ENCODE measurements around the gene ZNF346.
A peak's percentile ranks its signal among the peaks of the same experiment; 100 is the strongest.

ZNF346 gene

GRCh38 chr5:177095088-177095669 is 72.7 kb downstream of the ZNF346 start:
- no peak for DNase-seq

- DNase-seq = no peak
These were observed 73.9 kb downstream of the ZNF346 start for GRCh38 chr5:177096162-177097015.

- DNase-seq = no peak
These were observed 74.8 kb downstream of the ZNF346 start for GRCh38 chr5:177097016-177097985.

GRCh38 chr5:177098120-177098469 is 75.6 kb downstream of the ZNF346 start:
- no peak for DNase-seq

GRCh38 chr5:177098470-177099141 is 76.1 kb downstream of the ZNF346 start:
- no peak for DNase-seq

- DNase-seq = no peak
These were observed 77.1 kb downstream of the ZNF346 start for GRCh38 chr5:177099422-177100093.

GRCh38 chr5:177100714-177101121 is 78.2 kb downstream of the ZNF346 start:
- DNase-seq = no peak

- no peak for DNase-seq
These were observed 81.2 kb downstream of the ZNF346 start for GRCh38 chr5:177103523-177104253.

- no peak for DNase-seq
These were observed 83.4 kb downstream of the ZNF346 start for GRCh38 chr5:177105691-177106476.

- no peak for DNase-seq
These were observed 84.7 kb downstream of the ZNF346 start for GRCh38 chr5:177107159-177107558.

- no peak for DNase-seq
These were observed 87.3 kb downstream of the ZNF346 start for GRCh38 chr5:177109810-177110209.

GRCh38 chr5:177111720-177112394 is 89.4 kb downstream of the ZNF346 start:
- DNase-seq = peak; percentile 27

GRCh38 chr5:177112589-177113220 is 90.2 kb downstream of the ZNF346 start:
- DNase-seq = no peak

- peak; percentile 43 for DNase-seq
These were observed 91.3 kb downstream of the ZNF346 start for GRCh38 chr5:177113566-177114424.

- no peak for DNase-seq
These were observed 94.3 kb downstream of the ZNF346 start for GRCh38 chr5:177116631-177117373.

- DNase-seq = no peak
These were observed 95.0 kb downstream of the ZNF346 start for GRCh38 chr5:177117441-177118045.

GRCh38 chr5:177122566-177122965 is 100.1 kb downstream of the ZNF346 start:
- no peak for DNase-seq
